Mucosa of descending colon (tissue), 3 donors: ENCODE results near the gene ZWINT. TPM values are rescaled to one million over a fixed set of nuclear protein-coding genes. Genes with fewer than 3 reads are reported as not detected.

ENCODE experiments used
- ATAC-seq: fragments of 200-7000 bp; cut with Tn5 transposase; one replicate; pipeline ENCODE4 v1.9.1; 2020; ENCODE audit warnings: mild to moderate bottlenecking, moderate library complexity
- DNase-seq, 3 donors: peaks; one replicate each; pipeline ENCODE4 v3.0.0-alpha.2; 2020
- H3K36me3 ChIP-seq: fragments of 200-600 bp; one replicate; pipeline ENCODE4 v1.8.0; 2021; ENCODE audit warnings: low read depth, mild to moderate bottlenecking
- H3K4me1 ChIP-seq: fragments of 200-600 bp; one replicate; pipeline ENCODE4 v1.8.0; 2021; ENCODE audit warnings: low read depth, mild to moderate bottlenecking
- H3K4me3 ChIP-seq: fragments of 200-600 bp; one replicate; pipeline ENCODE4 v1.8.0; 2021; ENCODE audit warnings: mild to moderate bottlenecking
- H3K9me3 ChIP-seq: fragments of 200-600 bp; one replicate; pipeline ENCODE4 v1.8.0; 2021; ENCODE audit warnings: mild to moderate bottlenecking
- CTCF ChIP-seq: fragments of 200-600 bp; IDR thresholded peaks from one replicate; pipeline ENCODE4 v1.8.0; 2022; ENCODE audit warnings: antibody characterized with exemption, mild to moderate bottlenecking
- intact Hi-C, 2 donors: fragments of 100-400 bp; cut with DNase I in 1 of 2; cut with micrococcal nuclease in 1 of 2; formaldehyde crosslinking; loops; one replicate each; pipeline versions ENCODE4 v1.11.0 to v1.11.1; 2022; cut with DNase I, micrococcal nuclease
- long read RNA-seq, 2 donors: library from polyadenylated mRNA; unstranded; transcript quantifications; one replicate each; pipeline ENCODE4 v2.0.0, GENCODE V29; 2019 to 2021
- total RNA-seq, 3 donors: library from RNA; stranded (reverse); fragmentation: NEBNext Ultra II Directional in 2 of 3; extraction: Animal tissue kit (Norgen Biotek cat#: 25700) in 2 of 3; gene quantifications; one replicate each; pipeline versions ENCODE4 v1.2.1 to v1.2.4, GENCODE V29; 2021 to 2023
- donor health status: DM: no; HTN: no; CAD: no; lungs with moderate emphysema.
- donor health status: DM: no; HTN: no; CAD: no.
- donor health status: DM: no; HTN: yes; CAD: no.

Gene ZWINT
- total RNA-seq, result 10 to 100 TPM in 2 of 3 donors, 1 to 10 TPM in 1; 5.2 to 32.5 (median 11.7) TPM
- long read RNA-seq, donor 1, partial matches to known transcripts, result 0 of 5 reads
- long read RNA-seq, donor 1, other reads (novel, unspliced or antisense), result 0 of 5 reads
- long read RNA-seq, donor 2, transcript ZWINT-203 (9 exons, 1,872 nt), result major isoform, 32 of 53 reads
- long read RNA-seq, donor 2, transcript ZWINT-202 (9 exons, 807 nt), result minor isoform, 6 of 53 reads
- long read RNA-seq, donor 2, partial matches to known transcripts, result 1 of 53 reads
- long read RNA-seq, donor 2, other reads (novel, unspliced or antisense), result 10 of 53 reads

- DNase-seq (peak; percentile 95 to 98 (median 95)), ATAC-seq (peak; percentile 99)
- H3K4me3 ChIP-seq, result peak within 1 kb of the TSS; percentile 31
- no peaks in the 10 kb centered on the region for H3K36me3 ChIP-seq
- H3K9me3 ChIP-seq, result no peaks in the 10 kb centered on the region
- peaks cover 8% of the 10 kb centered on the region for H3K4me1 ChIP-seq
- intact Hi-C loops, result no loop called here
- TF ChIP-seq CTCF, result no peak
Measured at GRCh38 chr10:56360967-56361612, at the start of gene ZWINT. ZWINT (minus strand) TSS chr10:56361259; CDS start chr10:56361236, 23 bp downstream.

GRCh38 chr10:56383806-56384205, 22.7 kb upstream of the ZWINT start:
- Histone ChIP-seq H3K36me3 (no peaks in the 10 kb centered on the region), H3K4me1 (no peaks in the 10 kb centered on the region), H3K9me3 (no peaks in the 10 kb centered on the region), H3K4me3 (no peak overlapping the region)
- ATAC-seq, result no peak
- no peak for TF ChIP-seq CTCF
- intact Hi-C loops, result no loop called here
- DNase-seq, result no peak

GRCh38 chr10:56370217-56371113, 9.4 kb upstream of the ZWINT start:
- intact Hi-C loops, result no loop called here
- H3K4me3 ChIP-seq, result no peak overlapping the region
- no peak for ATAC-seq
- H3K36me3 ChIP-seq, result no peaks in the 10 kb centered on the region
- H3K9me3 ChIP-seq, result peaks cover 38% of the 10 kb centered on the region
- no peak for TF ChIP-seq CTCF
- peak in 1 of 3 donors; percentile 7 for DNase-seq
- no peaks in the 10 kb centered on the region for H3K4me1 ChIP-seq

GRCh38 chr10:56360583-56360966, 484 bp downstream of the ZWINT start:
- H3K4me1 ChIP-seq, result peaks cover 8% of the 10 kb centered on the region
- H3K36me3 ChIP-seq, result no peaks in the 10 kb centered on the region
- DNase-seq, result no peak
- no peaks in the 10 kb centered on the region for H3K9me3 ChIP-seq
- intact Hi-C loops, result no loop called here
- H3K4me3 ChIP-seq, result peak overlapping the region; percentile 31
- no peak for ATAC-seq
- no peak for TF ChIP-seq CTCF

- DNase-seq (no peak), ATAC-seq (no peak)
- Histone ChIP-seq H3K4me1 (peaks cover 8% of the 10 kb centered on the region), H3K36me3 (no peaks in the 10 kb centered on the region), H3K4me3 (no peak overlapping the region), H3K9me3 (no peaks in the 10 kb centered on the region)
- no peak for TF ChIP-seq CTCF
- intact Hi-C loops, result no loop called here
Measured at GRCh38 chr10:56359837-56360236, 1.2 kb downstream of the ZWINT start.
